Sigmoid colon (tissue), 7 donors: Measurements from ENCODE around the gene RALA. TPM values are rescaled to one million over a fixed set of nuclear protein-coding genes. Genes with fewer than 3 reads are reported as not detected.

Source experiments
- DNase-seq: peaks from one replicate; pipeline ENCODE4 v3.0.0-alpha.2; 2019
- H3K27ac ChIP-seq, 4 donors: fragments of 200-600 bp; sonication (generic); one replicate each; pipeline ENCODE4 v1.5.1; 2016 to 2019; ENCODE audit warnings: mild to moderate bottlenecking in 1 of 4
- H3K27me3 ChIP-seq, 3 donors: fragments of 200-600 bp; sonication (generic); one replicate each; pipeline ENCODE4 v1.5.1; 2019; ENCODE audit warnings: mild to moderate bottlenecking in 1 of 3
- H3K36me3 ChIP-seq, 4 donors: fragments of 200-600 bp; sonication (generic); one replicate each; pipeline ENCODE4 v1.5.1; 2016 to 2019
- H3K4me1 ChIP-seq, 4 donors: fragments of 200-600 bp; sonication (generic); one replicate each; pipeline ENCODE4 v1.5.1; 2017 to 2019
- H3K4me3 ChIP-seq, 4 donors: fragments of 200-600 bp; sonication (generic); one replicate each; pipeline ENCODE4 v1.5.1; 2017 to 2019; ENCODE audit warnings: mild to moderate bottlenecking in 2 of 4, moderate library complexity in 1 of 4
- H3K9me3 ChIP-seq, 4 donors: fragments of 200-600 bp in 3 of 4; sonication (generic) in 3 of 4; one replicate each; pipeline versions ENCODE4 v1.5.1 to v1.6.1; 2013 to 2019
- CTCF ChIP-seq, 4 experiments: fragments of 450-650 bp in 3 of 4; fragments of 200-600 bp in 1 of 4; IDR thresholded peaks; one replicate each; pipeline ENCODE4 v1.5.1; 2016 to 2019; ENCODE audit warnings: antibody characterized with exemption in 4 of 4, mild to moderate bottlenecking in 3 of 4, moderate library complexity in 2 of 4
- EP300 ChIP-seq, 4 donors: sonication (generic); formaldehyde crosslinking; IDR thresholded peaks; one replicate each; pipeline ENCODE4 v1.6.1; 2017; ENCODE audit warnings: antibody characterized with exemption in 4 of 4
- POLR2A ChIP-seq, 2 donors: fragments of 450-650 bp; IDR thresholded peaks; one replicate each; pipeline ENCODE4 v1.6.1; 2016; ENCODE audit warnings: antibody characterized with exemption in 2 of 2, mild to moderate bottlenecking in 2 of 2, moderate library complexity in 2 of 2
- POLR2AphosphoS5 ChIP-seq, 4 donors: sonication (generic); formaldehyde crosslinking; IDR thresholded peaks; one replicate each; pipeline ENCODE4 v1.6.1; 2017; ENCODE audit warnings: antibody characterized with exemption in 4 of 4
- WGBS, 2 donors: extraction: QIAGEN DNeasy Blood & Tissue Kit; methylation state at CpG; one replicate each; pipeline ENCODE4 v1.1.7; 2013; 5-methylcytosine and 5-hydroxymethylcytosine counted together
- intact Hi-C: fragments of 100-400 bp; cut with DNase I; formaldehyde crosslinking; loops from one replicate; pipeline ENCODE4 v1.15.1; 2023
- polyA plus RNA-seq, 3 donors: library from polyadenylated mRNA; stranded (reverse); fragments of 200-250 nt; gene quantifications; one replicate each; pipeline ENCODE4 v1.2.3, GENCODE V29; 2013
- total RNA-seq, 4 donors: library from RNA; depleted of rRNA; stranded (reverse); fragments of >200 nt; gene quantifications; one replicate each; pipeline ENCODE4 v1.1.0, GENCODE V29; 2016
- donor health status: healthy with polysubstance abuse.
- donor health status: Bipolar disorder and iron deficiency.
- donor health status: healthy.

RALA gene
- total and polyA plus RNA-seq, 7 donors, result 11.5 to 68.0 (median 19.6) TPM

DNA sequence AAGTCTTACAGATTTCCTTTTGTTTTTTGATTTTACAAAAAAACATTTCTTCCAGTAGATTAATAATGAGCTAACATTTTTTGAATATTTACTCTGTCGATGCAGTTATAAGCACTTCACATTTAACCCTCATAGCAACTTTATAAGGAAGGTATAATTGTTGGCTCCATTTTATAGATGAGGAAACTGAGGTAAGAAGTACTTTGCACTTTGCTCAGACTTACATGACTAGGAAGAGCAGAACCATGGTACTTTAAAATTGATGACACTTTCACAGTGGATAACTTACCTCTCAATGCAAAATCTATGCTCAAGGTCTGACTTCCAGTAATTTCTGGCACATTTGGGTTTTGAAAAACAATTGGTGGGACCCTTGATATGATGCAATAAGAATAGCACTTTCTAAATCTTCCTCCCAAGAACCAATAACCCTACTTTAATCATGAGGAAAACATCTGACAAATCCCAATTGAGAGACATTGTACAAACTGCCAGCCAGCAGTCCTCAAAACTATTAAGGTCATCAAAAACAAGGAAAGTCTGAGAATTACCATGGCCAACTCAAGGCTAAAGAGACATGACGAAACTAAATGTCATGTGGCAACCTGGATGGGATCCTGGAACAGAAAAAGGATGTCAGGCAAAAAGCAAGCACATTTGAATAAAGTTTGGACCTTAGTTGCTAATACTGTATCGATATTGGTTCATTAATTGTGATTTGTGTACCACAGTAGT, 72.6 kb downstream of the RALA start:
- H3K4me3 ChIP-seq, result no peak overlapping the region
- DNase-seq, result no peak
- no peak for TF ChIP-seq POLR2AphosphoS5 (IDR thresholded peaks at IDR 0.05)
- TF ChIP-seq POLR2A (IDR thresholded peaks at IDR 0.05), result no peak
- TF ChIP-seq EP300 (IDR thresholded peaks at IDR 0.05), result no peak
- TF ChIP-seq CTCF (IDR thresholded peaks at IDR 0.05), result no peak
- H3K27me3 ChIP-seq, result no peaks in the 10 kb centered on the region
- H3K4me1 ChIP-seq, result peaks cover 0 to 6% (median 0%) of the 10 kb centered on the region in 4 donors
- H3K9me3 ChIP-seq, result no peaks in the 10 kb centered on the region
- no peak overlapping the region for H3K27ac ChIP-seq
- WGBS, 2 donors, result 93% methylated on average over 3 of the region's 3 CpGs
- H3K36me3 ChIP-seq, result peaks cover 0 to 51% (median 4%) of the 10 kb centered on the region in 4 donors
- intact Hi-C loops, result no loop called here

DNA sequence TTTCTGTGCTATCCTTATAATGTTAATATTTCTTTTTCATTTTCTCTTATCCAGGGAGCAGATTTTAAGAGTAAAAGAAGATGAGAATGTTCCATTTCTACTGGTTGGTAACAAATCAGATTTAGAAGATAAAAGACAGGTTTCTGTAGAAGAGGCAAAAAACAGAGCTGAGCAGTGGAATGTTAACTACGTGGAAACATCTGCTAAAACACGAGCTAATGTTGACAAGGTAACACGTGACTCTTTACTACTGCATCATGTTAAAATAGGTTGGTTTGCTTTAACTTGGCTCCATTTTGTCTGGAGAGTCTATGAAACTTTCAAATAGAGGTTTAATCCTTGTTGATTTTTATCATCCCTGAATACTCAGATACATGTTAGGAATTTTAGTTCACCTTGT, 73.3 kb downstream of the RALA start:
- no peak overlapping the region for H3K4me3 ChIP-seq
- peaks cover 0 to 51% (median 4%) of the 10 kb centered on the region in 4 donors for H3K36me3 ChIP-seq
- no peak overlapping the region for H3K27ac ChIP-seq
- intact Hi-C loops, result no loop called here
- DNase-seq, result no peak
- H3K9me3 ChIP-seq, result no peaks in the 10 kb centered on the region
- peaks cover 0 to 6% (median 0%) of the 10 kb centered on the region in 4 donors for H3K4me1 ChIP-seq
- no peaks in the 10 kb centered on the region for H3K27me3 ChIP-seq
- WGBS, 2 donors, result 62 to 77% methylated on average over 3 of the region's 3 CpGs
- no peak for TF ChIP-seq EP300 (IDR thresholded peaks at IDR 0.05)
- no peak for TF ChIP-seq POLR2A (IDR thresholded peaks at IDR 0.05)
- TF ChIP-seq CTCF (IDR thresholded peaks at IDR 0.05), result no peak
- no peak for TF ChIP-seq POLR2AphosphoS5 (IDR thresholded peaks at IDR 0.05)

DNA sequence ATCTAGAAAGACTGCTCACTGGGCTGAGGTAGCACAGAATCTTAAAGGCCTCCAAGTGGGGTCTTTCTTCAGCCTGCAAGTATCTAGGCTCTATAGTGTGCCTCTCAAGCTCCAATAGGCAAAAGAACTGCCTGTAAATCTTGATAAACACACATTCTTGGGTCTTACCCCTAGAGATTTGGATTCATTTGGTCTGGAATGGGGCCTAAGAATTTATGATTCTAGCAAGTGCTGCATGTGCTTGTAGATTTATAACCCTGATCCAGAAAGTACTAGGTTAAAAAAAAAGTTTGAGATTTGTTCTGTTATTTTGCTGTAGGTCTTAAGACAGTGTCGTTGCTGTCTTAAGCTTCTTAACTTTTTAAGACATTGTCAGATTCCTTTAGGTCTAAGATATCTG, 74.1 kb downstream of the RALA start:
- H3K27me3 ChIP-seq, result no peaks in the 10 kb centered on the region
- DNase-seq, result no peak
- H3K36me3 ChIP-seq, result peaks cover 0 to 44% (median 4%) of the 10 kb centered on the region in 4 donors
- no peak overlapping the region for H3K27ac ChIP-seq
- H3K4me3 ChIP-seq, result no peak overlapping the region
- 88 to 89% methylated on average over 1 of the region's 1 CpG for WGBS, 2 donors
- intact Hi-C loops, result no loop called here
- peaks cover 0 to 6% (median 0%) of the 10 kb centered on the region in 4 donors for H3K4me1 ChIP-seq
- TF ChIP-seq POLR2A (IDR thresholded peaks at IDR 0.05) (no peak), EP300 (IDR thresholded peaks at IDR 0.05) (no peak), POLR2AphosphoS5 (IDR thresholded peaks at IDR 0.05) (no peak), CTCF (IDR thresholded peaks at IDR 0.05) (no peak)
- no peaks in the 10 kb centered on the region for H3K9me3 ChIP-seq

DNA sequence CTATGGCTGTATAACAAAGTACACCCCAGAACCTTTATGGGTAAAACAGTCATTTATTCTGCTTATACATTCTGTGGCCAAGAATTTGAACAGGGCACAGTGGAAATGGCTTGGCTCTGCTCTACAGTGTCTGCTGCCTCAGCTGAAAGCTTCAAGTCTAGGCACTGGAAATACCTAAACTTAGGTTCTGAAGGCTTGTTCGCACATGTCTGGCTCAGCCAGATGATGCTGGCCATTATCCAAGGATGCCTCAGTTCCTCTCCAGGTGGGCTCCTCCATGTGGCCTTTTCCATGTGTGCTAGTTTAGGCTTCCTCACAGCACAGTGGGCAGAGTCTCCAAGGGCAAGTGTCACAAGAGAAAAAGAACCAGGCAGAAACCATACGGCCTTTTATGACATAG, 76.8 kb downstream of the RALA start:
- intact Hi-C loops, result no loop called here
- Histone ChIP-seq H3K27ac (no peak overlapping the region), H3K36me3 (peaks cover 0 to 34% (median 4%) of the 10 kb centered on the region in 4 donors), H3K27me3 (no peaks in the 10 kb centered on the region), H3K4me1 (peaks cover 0 to 6% (median 0%) of the 10 kb centered on the region in 4 donors), H3K9me3 (no peaks in the 10 kb centered on the region), H3K4me3 (no peak overlapping the region)
- DNase-seq, result no peak
- no peak for TF ChIP-seq CTCF (IDR thresholded peaks at IDR 0.05)
- TF ChIP-seq EP300 (IDR thresholded peaks at IDR 0.05), result no peak
- TF ChIP-seq POLR2A (IDR thresholded peaks at IDR 0.05), result no peak
- TF ChIP-seq POLR2AphosphoS5 (IDR thresholded peaks at IDR 0.05), result no peak
- 87 to 91% methylated on average over 2 of the region's 2 CpGs for WGBS, 2 donors
